Heart left ventricle (tissue), 13 donors: ENCODE measurements around the gene PGAP1.

Experiments
- POLR2A ChIP-seq, 2 donors: fragments of 450-650 bp; IDR thresholded peaks; one replicate each; pipeline ENCODE4 v1.6.1; 2017; ENCODE audit warnings: antibody characterized with exemption in 2 of 2, mild to moderate bottlenecking in 2 of 2, moderate library complexity in 2 of 2
- TF ChIP-seq, protein P1 (sequence below), 12 donors: fragments of 200-600 bp; sonication (generic) in 4 of 12; IDR thresholded peaks; one replicate each; pipeline versions ENCODE4 v1.5.0 to v1.8.0; 2018 to 2022; ENCODE audit warnings: antibody characterized with exemption in 12 of 12, mild to moderate bottlenecking in 5 of 12
- donor health status: ischemic (EF 13 %, LVEDD 7.1; RV severe dilation, severe dysfunction).
- donor health status: DM: no; HTN: yes; CAD: no.
- donor health status: DM: no; HTN: no; CAD: no.
- donor health status: ischemic (EF 25% LVEDD 6.9; RV normal size, moderate dysfunction).
- donor health status: ischemic (EF 25% LVEDD 5.7; RV mildly dilated, moderate dysfunction).
- donor health status: ischemic (EF 35%, LVEDD 5.7; RV mildly dilated, moderate dysfunction).
- donor health status: nonischemic (EF 11% LVEDD 7.7; RV severe dilation, severe dysfunction).
- donor health status: DM: yes; HTN: yes; CAD: no.
- donor health status: PGD.
- donor health status: ischemic (EF 29% LVEDD 5.4; RV normal size, mild dysfunction).
- donor health status: nonischemic (EF 23%, LVEDD 6.1; RV moderate dilation, normal function).

DNA sequence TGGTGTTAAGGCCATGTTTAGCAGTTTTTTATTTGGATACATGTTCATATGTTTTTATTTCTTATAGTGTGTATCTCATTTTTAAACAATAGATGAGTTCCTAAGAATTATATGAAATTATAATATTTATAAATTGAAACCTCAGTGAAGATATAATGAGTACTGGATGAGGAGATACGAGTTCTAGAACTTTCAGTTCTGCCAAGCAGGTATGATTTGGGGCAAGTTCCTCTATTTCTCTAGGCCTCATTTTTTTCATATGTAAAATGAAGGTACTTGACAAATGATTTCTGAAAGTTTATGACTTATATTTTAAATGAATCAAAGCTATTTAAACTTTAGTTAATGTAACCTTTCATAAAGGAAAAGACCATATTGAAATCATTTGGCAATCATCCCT is 8.2 kb upstream of the PGAP1 start:
- TF ChIP-seq, protein P1, sequence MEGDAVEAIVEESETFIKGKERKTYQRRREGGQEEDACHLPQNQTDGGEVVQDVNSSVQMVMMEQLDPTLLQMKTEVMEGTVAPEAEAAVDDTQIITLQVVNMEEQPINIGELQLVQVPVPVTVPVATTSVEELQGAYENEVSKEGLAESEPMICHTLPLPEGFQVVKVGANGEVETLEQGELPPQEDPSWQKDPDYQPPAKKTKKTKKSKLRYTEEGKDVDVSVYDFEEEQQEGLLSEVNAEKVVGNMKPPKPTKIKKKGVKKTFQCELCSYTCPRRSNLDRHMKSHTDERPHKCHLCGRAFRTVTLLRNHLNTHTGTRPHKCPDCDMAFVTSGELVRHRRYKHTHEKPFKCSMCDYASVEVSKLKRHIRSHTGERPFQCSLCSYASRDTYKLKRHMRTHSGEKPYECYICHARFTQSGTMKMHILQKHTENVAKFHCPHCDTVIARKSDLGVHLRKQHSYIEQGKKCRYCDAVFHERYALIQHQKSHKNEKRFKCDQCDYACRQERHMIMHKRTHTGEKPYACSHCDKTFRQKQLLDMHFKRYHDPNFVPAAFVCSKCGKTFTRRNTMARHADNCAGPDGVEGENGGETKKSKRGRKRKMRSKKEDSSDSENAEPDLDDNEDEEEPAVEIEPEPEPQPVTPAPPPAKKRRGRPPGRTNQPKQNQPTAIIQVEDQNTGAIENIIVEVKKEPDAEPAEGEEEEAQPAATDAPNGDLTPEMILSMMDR (IDR thresholded peaks at IDR 0.05), result no peak
- no peak for TF ChIP-seq POLR2A (IDR thresholded peaks at IDR 0.05)
